GM23338 (cell line): ENCODE data around the gene NEU1. TPM values are rescaled to one million over a fixed set of nuclear protein-coding genes. Genes with fewer than 3 reads are reported as not detected.
"Not testable (repeated sequence)": the region's sequence is repeated elsewhere in the genome, so short reads cannot be mapped to it uniquely, and the experiment has no call there.

Source experiments
- ATAC-seq: fragments of 200-7000 bp; cut with Tn5 transposase; 3 replicates; pipeline ENCODE4 v1.9.1; 2020
- DNase-seq: peaks from one replicate; pipeline ENCODE4 v3.0.0-alpha.2; 2015; ENCODE audit warnings: low spot score
- H2AFZ ChIP-seq: fragments of 200-600 bp; sonication (generic); 2 replicates; pipeline ENCODE4 v1.8.0; 2016; ENCODE audit warnings: antibody characterized with exemption, mild to moderate bottlenecking, moderate library complexity
- H3F3A ChIP-seq: fragments of 200-600 bp; sonication (generic); replicated peaks from 2 replicates; pipeline ENCODE4 v1.8.0; 2017; ENCODE audit warnings: antibody characterized with exemption, mixed run types, low read depth
- H3K27ac ChIP-seq: fragments of 200-600 bp; sonication (generic); 2 replicates; pipeline ENCODE4 v1.6.1; 2016; ENCODE audit warnings: low read depth
- H3K27me3 ChIP-seq: fragments of 200-600 bp; sonication (generic); 2 replicates; pipeline ENCODE4 v1.8.0; 2016; ENCODE audit warnings: mild to moderate bottlenecking, mixed run types, moderate library complexity; ENCODE audit not compliant: insufficient read depth
- H3K36me3 ChIP-seq: fragments of 200-600 bp; sonication (generic); 2 replicates; pipeline ENCODE4 v1.8.0; 2016; ENCODE audit warnings: mild to moderate bottlenecking; ENCODE audit not compliant: insufficient read depth
- H3K4me1 ChIP-seq: fragments of 200-600 bp; sonication (generic); 2 replicates; pipeline ENCODE4 v1.8.0; 2016; ENCODE audit warnings: mild to moderate bottlenecking, moderate library complexity; ENCODE audit not compliant: insufficient read depth
- H3K4me2 ChIP-seq: fragments of 200-600 bp; sonication (generic); 2 replicates; pipeline ENCODE4 v1.7.1; 2017; ENCODE audit warnings: mixed run types
- H3K4me3 ChIP-seq: fragments of 200-600 bp; sonication (generic); 2 replicates; pipeline ENCODE4 v1.6.1; 2016; ENCODE audit warnings: mixed run types
- H3K79me2 ChIP-seq: fragments of 200-600 bp; sonication (generic); replicated peaks from 2 replicates; pipeline ENCODE4 v1.8.0; 2017; ENCODE audit warnings: mild to moderate bottlenecking; ENCODE audit not compliant: insufficient read depth
- H3K9me2 ChIP-seq: fragments of 200-600 bp; sonication (generic); 2 replicates; pipeline ENCODE4 v1.8.0; 2017; ENCODE audit not compliant: insufficient read depth
- H4K20me1 ChIP-seq: fragments of 200-600 bp; sonication (generic); replicated peaks from 2 replicates; pipeline ENCODE4 v1.8.0; 2017; ENCODE audit warnings: mild to moderate bottlenecking; ENCODE audit not compliant: insufficient read depth
- H3K27ac Mint-ChIP-seq: 2 replicates; pipeline ENCODE4 v1.8.0; 2020; ENCODE audit warnings: inconsistent platforms, mild to moderate bottlenecking, moderate library complexity, mixed read lengths
- H3K27me3 Mint-ChIP-seq: 3 replicates; pipeline ENCODE4 v1.8.0; 2022; ENCODE audit warnings: low read depth, mild to moderate bottlenecking, moderate library complexity, mixed read lengths, inconsistent platforms; ENCODE audit not compliant: insufficient read depth, poor library complexity
- H3K36me3 Mint-ChIP-seq: 3 replicates; pipeline ENCODE4 v1.8.0; 2021; ENCODE audit warnings: low read depth, mild to moderate bottlenecking, inconsistent platforms, moderate library complexity, mixed read lengths
- H3K4me1 Mint-ChIP-seq: 3 replicates; pipeline ENCODE4 v1.8.0; 2020; ENCODE audit warnings: mild to moderate bottlenecking, inconsistent platforms, mixed read lengths
- H3K4me3 Mint-ChIP-seq: 3 replicates; pipeline ENCODE4 v1.8.0; 2021; ENCODE audit warnings: moderate library complexity, mild to moderate bottlenecking, inconsistent platforms, mixed read lengths
- H3K9me3 Mint-ChIP-seq: 3 replicates; pipeline ENCODE4 v1.8.0; 2020; ENCODE audit warnings: moderate library complexity, mild to moderate bottlenecking, inconsistent platforms, mixed read lengths
- CTCF ChIP-seq, 2 experiments: fragments of 200-600 bp in 1 of 2; sonication (generic) in 1 of 2; conservative IDR thresholded peaks; 2 replicates each; pipeline versions ENCODE4 v1.5.1 to v1.6.1; 2016 to 2017; ENCODE audit warnings: antibody characterized with exemption in 2 of 2, low read depth in 2 of 2, mild to moderate bottlenecking in 2 of 2, moderate library complexity in 1 of 2
- JUNB ChIP-seq: IDR thresholded peaks from one replicate; pipeline ENCODE4 v1.6.1; 2016; ENCODE audit warnings: antibody characterized with exemption; ENCODE audit not compliant: unreplicated experiment
- NANOG ChIP-seq: IDR thresholded peaks from 2 replicates; pipeline ENCODE4 v1.6.1; 2016; ENCODE audit warnings: antibody characterized with exemption, borderline replicate concordance
- POLR2AphosphoS5 ChIP-seq: IDR thresholded peaks from 2 replicates; pipeline ENCODE4 v1.6.1; 2016; ENCODE audit warnings: antibody characterized with exemption, low read depth
- polyA plus RNA-seq: library from polyadenylated mRNA; unstranded; fragments of >200 nt; fragmentation: Nextera tagmentation; extraction: Ambion mirVana; gene quantifications from 2 replicates; pipeline ENCODE4 v1.2.1, GENCODE V29; 2016
- total RNA-seq: library from RNA; depleted of rRNA; stranded (reverse); fragments of >200 nt; shearing (Covaris generic); gene quantifications from 2 replicates; pipeline ENCODE4 v1.2.3, GENCODE V29; 2014

NEU1 gene
- total and polyA plus RNA-seq, 2 experiments from 2014 or later: 31.4 to 47.4 TPM

GRCh38 chr6:31823592-31824196 lies 38.9 kb downstream of the NEU1 start:
- not testable (repeated sequence) for H3K27ac ChIP-seq, H4K20me1 ChIP-seq, H3K27me3 ChIP-seq, H3K36me3 Mint-ChIP-seq, H3K9me2 ChIP-seq, DNase-seq, H2AFZ ChIP-seq, H3K4me3 ChIP-seq, H3K9me3 Mint-ChIP-seq, H3K36me3 ChIP-seq, ATAC-seq, H3K79me2 ChIP-seq
- Histone ChIP-seq H3K4me2 (peak overlapping the region; percentile 88; the same call in 1 of the 2 replicates), H3F3A (peaks cover 21% of the 10 kb centered on the region), H3K4me1 (peaks cover 54% of the 10 kb centered on the region)
- H3K4me3 Mint-ChIP-seq: peak overlapping the region; percentile 27; the same call in 1 of the 3 replicates
- peaks cover 16% of the 10 kb centered on the region for H3K27me3 Mint-ChIP-seq
- TF ChIP-seq CTCF (conservative IDR thresholded peaks at IDR 0.05; ENCODE audit: low read depth in 2 of 2): 0 out of 4 replicates have a peak, but pooled peaks of 1 of the 2 experiments have one; percentile 2
- H3K27ac Mint-ChIP-seq: peak overlapping the region; percentile 73
- peaks cover 42% of the 10 kb centered on the region for H3K4me1 Mint-ChIP-seq

GRCh38 chr6:31822036-31822821 lies 40.4 kb downstream of the NEU1 start:
- Mint-ChIP-seq H3K9me3 (peaks cover 6% of the 10 kb centered on the region; the same call in 1 of the 3 replicates), H3K4me1 (peaks cover 54% of the 10 kb centered on the region), H3K4me3 (peak overlapping the region; percentile 84), H3K27ac (peak overlapping the region; percentile 98), H3K27me3 (peaks cover 21% of the 10 kb centered on the region), H3K36me3 (peaks cover 5% of the 10 kb centered on the region; the same call in 1 of the 3 replicates)
- H3K27me3 ChIP-seq: no peaks in the 10 kb centered on the region
- DNase-seq: peak; percentile 82
- H3K36me3 ChIP-seq: no peaks in the 10 kb centered on the region
- peak overlapping the region; percentile 70 for H3K4me3 ChIP-seq
- peaks cover 9% of the 10 kb centered on the region; the same call in 1 of the 2 replicates for H4K20me1 ChIP-seq
- peaks cover 19% of the 10 kb centered on the region for H3K79me2 ChIP-seq
- H3F3A ChIP-seq: peaks cover 21% of the 10 kb centered on the region
- no peak for TF ChIP-seq NANOG
- TF ChIP-seq POLR2AphosphoS5: peak; percentile 54
- H3K27ac ChIP-seq: peak overlapping the region; percentile 89
- peak; percentile 16 for ATAC-seq
- H3K4me1 ChIP-seq: peaks cover 65% of the 10 kb centered on the region
- peak overlapping the region; percentile 92; the same call in 1 of the 2 replicates for H2AFZ ChIP-seq
- peak overlapping the region; percentile 88 for H3K4me2 ChIP-seq
- H3K9me2 ChIP-seq: no peaks in the 10 kb centered on the region

GRCh38 chr6:31821301-31822035 lies 41.2 kb downstream of the NEU1 start:
- Histone ChIP-seq H3K9me2 (no peaks in the 10 kb centered on the region), H3K36me3 (no peaks in the 10 kb centered on the region), H2AFZ (peak overlapping the region; percentile 92; the same call in 1 of the 2 replicates), H3K4me2 (peak overlapping the region; percentile 88), H3K27me3 (no peaks in the 10 kb centered on the region), H3K79me2 (peaks cover 19% of the 10 kb centered on the region), H3K4me1 (peaks cover 63% of the 10 kb centered on the region), H3F3A (peaks cover 20% of the 10 kb centered on the region), H3K4me3 (peak overlapping the region; percentile 70), H3K27ac (peak overlapping the region; percentile 88), H4K20me1 (peaks cover 9% of the 10 kb centered on the region; the same call in 1 of the 2 replicates)
- DNase-seq: peak; percentile 68
- Mint-ChIP-seq H3K4me3 (peak overlapping the region; percentile 84), H3K4me1 (peaks cover 49% of the 10 kb centered on the region), H3K27me3 (peaks cover 21% of the 10 kb centered on the region), H3K27ac (peak overlapping the region; percentile 98), H3K9me3 (peaks cover 6% of the 10 kb centered on the region; the same call in 1 of the 3 replicates), H3K36me3 (peaks cover 5% of the 10 kb centered on the region; the same call in 1 of the 3 replicates)
- peak; percentile 78 for ATAC-seq
- TF ChIP-seq POLR2AphosphoS5 (peak; percentile 61; the same call in 1 of the 2 replicates), JUNB (no peak)

- H3K36me3 ChIP-seq, H3K27ac ChIP-seq, ATAC-seq, H3K27ac Mint-ChIP-seq, DNase-seq, H2AFZ ChIP-seq, H3K9me3 Mint-ChIP-seq, H3K36me3 Mint-ChIP-seq, H3K27me3 ChIP-seq, H3K9me2 ChIP-seq, H4K20me1 ChIP-seq, H3K4me3 ChIP-seq: not testable (repeated sequence)
- peak overlapping the region; percentile 84; the same call in 1 of the 3 replicates for H3K4me3 Mint-ChIP-seq
- peaks cover 21% of the 10 kb centered on the region for H3K27me3 Mint-ChIP-seq
- peaks cover 42% of the 10 kb centered on the region for H3K4me1 Mint-ChIP-seq
- peaks cover 19% of the 10 kb centered on the region for H3K79me2 ChIP-seq
- peak overlapping the region; percentile 88; the same call in 1 of the 2 replicates for H3K4me2 ChIP-seq
- peaks cover 13% of the 10 kb centered on the region for H3F3A ChIP-seq
- H3K4me1 ChIP-seq: peaks cover 52% of the 10 kb centered on the region
These were observed 42.2 kb downstream of the NEU1 start for GRCh38 chr6:31820399-31820798.
